ENCODE results near the gene CENPP.

CENPP gene

DNA sequence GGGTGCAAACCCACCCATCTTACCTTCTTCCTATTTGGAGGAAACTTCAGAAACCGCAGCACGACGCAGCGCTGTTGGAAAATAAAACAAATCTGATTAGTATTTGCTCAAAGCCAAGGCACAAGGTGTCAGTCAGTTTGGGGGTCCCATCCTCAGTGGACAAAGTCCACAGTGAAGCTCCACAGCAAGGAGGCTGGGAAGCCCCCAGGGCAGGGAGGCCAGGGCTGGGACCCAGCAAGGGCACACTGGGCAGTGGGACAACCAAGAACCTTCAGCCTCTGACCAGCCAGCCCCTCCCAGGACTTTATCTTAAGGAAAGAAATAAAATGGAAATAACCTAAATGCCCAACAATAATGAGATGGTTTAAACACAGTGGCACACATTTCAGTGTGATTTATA is 332.9 kb downstream of the CENPP start:
- TF ChIP-seq, protein P1, sequence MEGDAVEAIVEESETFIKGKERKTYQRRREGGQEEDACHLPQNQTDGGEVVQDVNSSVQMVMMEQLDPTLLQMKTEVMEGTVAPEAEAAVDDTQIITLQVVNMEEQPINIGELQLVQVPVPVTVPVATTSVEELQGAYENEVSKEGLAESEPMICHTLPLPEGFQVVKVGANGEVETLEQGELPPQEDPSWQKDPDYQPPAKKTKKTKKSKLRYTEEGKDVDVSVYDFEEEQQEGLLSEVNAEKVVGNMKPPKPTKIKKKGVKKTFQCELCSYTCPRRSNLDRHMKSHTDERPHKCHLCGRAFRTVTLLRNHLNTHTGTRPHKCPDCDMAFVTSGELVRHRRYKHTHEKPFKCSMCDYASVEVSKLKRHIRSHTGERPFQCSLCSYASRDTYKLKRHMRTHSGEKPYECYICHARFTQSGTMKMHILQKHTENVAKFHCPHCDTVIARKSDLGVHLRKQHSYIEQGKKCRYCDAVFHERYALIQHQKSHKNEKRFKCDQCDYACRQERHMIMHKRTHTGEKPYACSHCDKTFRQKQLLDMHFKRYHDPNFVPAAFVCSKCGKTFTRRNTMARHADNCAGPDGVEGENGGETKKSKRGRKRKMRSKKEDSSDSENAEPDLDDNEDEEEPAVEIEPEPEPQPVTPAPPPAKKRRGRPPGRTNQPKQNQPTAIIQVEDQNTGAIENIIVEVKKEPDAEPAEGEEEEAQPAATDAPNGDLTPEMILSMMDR (conservative IDR thresholded peaks at IDR 0.05; ENCODE audit: low read depth, low read length), result no peak
- no peak overlapping the region for H3K4me3 ChIP-seq (ENCODE audit: low read depth, low read length)
- DNase-seq (ENCODE audit: low read depth), result no peak

DNA sequence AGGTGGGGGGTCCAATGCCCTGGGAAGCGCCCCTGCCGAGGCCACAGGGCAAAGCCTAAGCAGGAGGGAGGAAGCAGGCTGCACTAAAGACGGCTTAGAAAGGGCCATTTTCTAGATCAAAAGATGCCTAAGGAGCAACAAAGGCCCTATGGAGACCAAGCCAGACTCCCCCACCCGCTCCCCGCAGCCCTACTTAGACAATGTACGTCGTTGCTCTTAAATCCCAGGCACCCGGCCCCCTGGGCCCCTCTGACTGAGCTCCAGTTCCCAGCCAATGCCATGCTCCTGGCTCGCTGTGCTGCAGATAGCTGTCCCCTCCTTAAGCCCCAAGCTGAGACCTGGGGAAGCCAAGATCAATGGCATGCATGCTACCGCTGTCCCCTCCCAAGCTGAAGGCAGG is 333.8 kb downstream of the CENPP start:
- H3K4me3 ChIP-seq (ENCODE audit: low read depth, low read length), result no peak overlapping the region
- TF ChIP-seq, protein P1 (conservative IDR thresholded peaks at IDR 0.05; ENCODE audit: low read depth, low read length), result no peak
- DNase-seq (ENCODE audit: low read depth), result no peak

DNA sequence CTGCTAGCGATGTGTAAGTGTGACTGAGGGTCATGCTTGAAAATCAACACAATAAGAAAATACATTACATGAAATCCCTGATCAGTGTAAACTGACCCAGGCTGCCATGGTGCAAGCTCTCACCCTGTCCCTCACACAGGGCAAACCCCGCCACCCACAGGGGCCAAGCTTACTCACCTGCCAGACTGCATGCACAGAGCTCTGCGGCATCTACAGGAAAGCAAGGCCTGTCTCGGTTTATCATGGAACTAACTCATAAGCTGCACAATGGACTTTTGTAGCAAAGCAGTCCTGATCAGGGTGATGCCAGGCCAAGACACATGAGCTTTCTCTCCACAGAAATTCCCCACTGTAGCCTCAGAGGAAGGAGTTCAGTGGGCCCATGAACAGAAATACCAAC is 334.5 kb downstream of the CENPP start:
- TF ChIP-seq, protein P1 (conservative IDR thresholded peaks at IDR 0.05; ENCODE audit: low read depth, low read length), result no peak
- no peak overlapping the region for H3K4me3 ChIP-seq (ENCODE audit: low read depth, low read length)
- DNase-seq (ENCODE audit: low read depth), result no peak

DNA sequence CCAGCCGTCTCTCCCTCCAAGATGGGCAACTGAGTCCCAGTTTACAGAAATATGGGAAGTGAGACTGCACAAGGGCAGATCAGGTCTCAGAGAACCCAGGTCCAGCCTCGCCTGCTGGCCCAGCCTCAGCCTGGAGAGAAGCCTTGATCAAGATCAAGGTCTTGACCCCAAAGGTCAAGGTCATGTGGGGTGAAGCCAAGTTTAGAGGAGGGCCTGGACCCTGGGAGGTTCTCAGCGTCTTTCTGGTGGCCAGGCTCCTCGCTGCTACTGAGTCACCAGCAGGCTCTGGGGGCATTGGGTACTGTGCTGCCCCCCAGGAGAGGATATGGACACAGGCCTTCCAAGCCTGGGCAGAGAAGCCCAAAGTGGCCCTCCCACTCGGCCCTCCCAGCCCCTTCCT is 335.4 kb downstream of the CENPP start:
- TF ChIP-seq, protein P1 (conservative IDR thresholded peaks at IDR 0.05; ENCODE audit: low read depth, low read length), result no peak
- no peak for DNase-seq (ENCODE audit: low read depth)
- H3K4me3 ChIP-seq (ENCODE audit: low read depth, low read length), result no peak overlapping the region

DNA sequence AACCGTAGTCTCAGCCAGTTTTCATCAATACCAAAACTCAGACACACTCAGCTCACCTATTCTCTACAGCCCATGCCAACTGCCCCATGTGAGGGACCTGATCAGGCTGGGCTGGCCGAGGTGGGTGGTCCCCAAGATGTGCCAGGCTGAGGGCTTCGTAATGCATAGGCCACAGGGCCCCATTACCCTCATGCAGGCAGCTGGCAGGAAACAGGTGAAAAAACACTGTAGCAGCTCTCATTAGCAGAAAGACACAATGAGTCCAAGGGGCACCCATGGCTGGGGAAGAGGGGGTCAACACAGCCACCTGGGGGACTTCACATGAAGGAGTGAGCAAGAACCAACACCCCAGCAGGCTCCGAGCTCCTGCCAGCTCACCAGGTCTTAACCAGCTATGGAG is 336.0 kb downstream of the CENPP start:
- no peak overlapping the region for H3K4me3 ChIP-seq (ENCODE audit: low read depth, low read length)
- TF ChIP-seq, protein P1 (conservative IDR thresholded peaks at IDR 0.05; ENCODE audit: low read depth, low read length), result no peak
- no peak for DNase-seq (ENCODE audit: low read depth)

DNA sequence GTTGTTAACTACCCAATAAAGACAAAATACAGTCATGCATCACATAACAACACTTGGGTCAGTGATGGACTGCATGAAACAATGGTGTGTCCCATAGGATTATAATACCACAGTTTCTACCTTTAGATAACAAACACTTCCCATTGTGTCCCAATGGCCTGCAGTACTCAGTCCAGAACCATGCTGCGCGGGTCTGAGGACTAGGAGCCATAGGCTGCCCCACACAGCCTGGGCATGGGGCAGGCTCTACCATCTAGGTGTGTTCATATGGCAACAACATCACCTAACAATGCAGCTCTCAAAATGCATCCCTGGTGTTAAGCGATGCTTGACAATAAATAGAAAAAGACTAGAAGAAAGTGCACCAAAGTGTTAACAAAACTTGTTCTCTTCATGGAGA is 337.4 kb downstream of the CENPP start:
- TF ChIP-seq, protein P1 (conservative IDR thresholded peaks at IDR 0.05; ENCODE audit: low read depth, low read length), result no peak
- H3K4me3 ChIP-seq (ENCODE audit: low read depth, low read length), result no peak overlapping the region
- no peak for DNase-seq (ENCODE audit: low read depth)

DNA sequence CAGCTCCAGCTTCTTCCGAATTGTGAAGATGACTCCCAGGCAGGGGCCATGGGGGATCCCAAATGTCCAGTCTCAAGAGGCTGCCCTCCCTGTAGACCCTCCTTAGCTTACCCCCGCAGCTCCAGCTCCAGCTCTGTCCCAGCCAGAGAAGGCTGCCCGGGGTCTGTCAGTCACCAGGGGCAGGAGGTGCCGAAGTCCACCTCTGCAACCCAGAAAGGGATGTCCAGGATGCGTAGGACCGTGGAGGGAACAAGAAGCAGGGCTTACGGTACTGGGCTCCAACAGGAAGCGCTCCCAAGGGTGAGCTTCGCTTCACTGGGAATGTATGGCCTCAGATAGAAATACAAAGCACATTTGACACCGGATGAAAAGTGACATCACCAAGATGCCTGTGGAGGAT is 338.2 kb downstream of the CENPP start:
- TF ChIP-seq, protein P1 (conservative IDR thresholded peaks at IDR 0.05; ENCODE audit: low read depth, low read length), result no peak
- peak; percentile 21 for DNase-seq (ENCODE audit: low read depth)

More for the DNA sequence above, 338.2 kb downstream of the CENPP start:
- H3K4me3 ChIP-seq (ENCODE audit: low read depth, low read length), result no peak overlapping the region
